ENCODE results near the gene ZNF207.

DNA sequence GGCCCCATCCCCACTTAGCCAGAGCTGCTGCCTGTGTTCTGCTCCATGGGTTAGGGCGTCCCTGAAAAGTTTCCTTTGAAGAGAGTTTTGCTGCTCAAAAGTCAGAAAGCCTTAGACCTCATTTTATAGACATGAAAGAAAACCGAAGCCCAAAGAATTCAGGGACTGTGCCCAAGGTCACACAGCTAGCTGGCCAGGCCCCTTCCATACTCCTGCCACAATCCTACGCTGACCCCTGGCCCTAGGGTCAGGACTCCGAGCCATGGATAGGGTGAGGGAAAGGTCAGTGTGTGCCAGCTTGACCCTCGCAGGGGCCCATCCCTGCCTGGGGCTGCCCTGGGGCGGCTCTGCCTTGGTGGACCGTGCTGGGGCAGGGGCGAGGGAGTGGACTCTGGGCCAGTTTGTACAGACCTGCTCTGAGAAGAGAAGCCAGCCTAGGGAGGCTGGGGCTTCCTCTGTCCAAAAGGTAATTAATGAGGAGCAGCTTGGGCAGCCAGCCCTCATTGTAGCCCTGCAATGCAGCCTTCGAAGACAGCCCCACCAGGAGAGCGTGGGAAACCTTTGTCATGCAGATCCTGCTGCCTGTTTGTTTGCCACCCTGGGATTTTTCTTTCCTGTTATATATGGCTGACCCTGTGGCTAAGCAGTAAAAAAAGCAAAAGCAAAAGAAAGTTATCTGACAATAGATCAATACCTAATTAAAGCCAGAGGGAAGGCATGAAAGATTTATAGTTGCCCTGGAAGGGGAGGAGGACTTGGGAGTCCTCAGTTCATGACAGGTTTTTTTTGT is 46.9 kb upstream of the ZNF207 start:
- TF ChIP-seq, protein P1, sequence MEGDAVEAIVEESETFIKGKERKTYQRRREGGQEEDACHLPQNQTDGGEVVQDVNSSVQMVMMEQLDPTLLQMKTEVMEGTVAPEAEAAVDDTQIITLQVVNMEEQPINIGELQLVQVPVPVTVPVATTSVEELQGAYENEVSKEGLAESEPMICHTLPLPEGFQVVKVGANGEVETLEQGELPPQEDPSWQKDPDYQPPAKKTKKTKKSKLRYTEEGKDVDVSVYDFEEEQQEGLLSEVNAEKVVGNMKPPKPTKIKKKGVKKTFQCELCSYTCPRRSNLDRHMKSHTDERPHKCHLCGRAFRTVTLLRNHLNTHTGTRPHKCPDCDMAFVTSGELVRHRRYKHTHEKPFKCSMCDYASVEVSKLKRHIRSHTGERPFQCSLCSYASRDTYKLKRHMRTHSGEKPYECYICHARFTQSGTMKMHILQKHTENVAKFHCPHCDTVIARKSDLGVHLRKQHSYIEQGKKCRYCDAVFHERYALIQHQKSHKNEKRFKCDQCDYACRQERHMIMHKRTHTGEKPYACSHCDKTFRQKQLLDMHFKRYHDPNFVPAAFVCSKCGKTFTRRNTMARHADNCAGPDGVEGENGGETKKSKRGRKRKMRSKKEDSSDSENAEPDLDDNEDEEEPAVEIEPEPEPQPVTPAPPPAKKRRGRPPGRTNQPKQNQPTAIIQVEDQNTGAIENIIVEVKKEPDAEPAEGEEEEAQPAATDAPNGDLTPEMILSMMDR (conservative IDR thresholded peaks at IDR 0.05 in 1 of 2, IDR thresholded peaks at IDR 0.05 in 1 of 2; ENCODE audit: extremely low read depth in 1 of 2, insufficient read depth in 1 of 2, low read depth in 1 of 2, low read length in 2 of 2), result no peak
- no peak for TF ChIP-seq EZH2 (IDR thresholded peaks at IDR 0.05; ENCODE audit: borderline replicate concordance, low read length)
